GM21528 (cell line): ENCODE results near the gene RBM10.

Experiments
- ATAC-seq: cut with Tn5 transposase; IDR thresholded peaks from one replicate; pipeline ENCODE4 v1.9.1; 2021; ENCODE audit warnings: mild to moderate bottlenecking, moderate library complexity; ENCODE audit not compliant: unreplicated experiment, low FRiP score

The RBM10 gene

DNA sequence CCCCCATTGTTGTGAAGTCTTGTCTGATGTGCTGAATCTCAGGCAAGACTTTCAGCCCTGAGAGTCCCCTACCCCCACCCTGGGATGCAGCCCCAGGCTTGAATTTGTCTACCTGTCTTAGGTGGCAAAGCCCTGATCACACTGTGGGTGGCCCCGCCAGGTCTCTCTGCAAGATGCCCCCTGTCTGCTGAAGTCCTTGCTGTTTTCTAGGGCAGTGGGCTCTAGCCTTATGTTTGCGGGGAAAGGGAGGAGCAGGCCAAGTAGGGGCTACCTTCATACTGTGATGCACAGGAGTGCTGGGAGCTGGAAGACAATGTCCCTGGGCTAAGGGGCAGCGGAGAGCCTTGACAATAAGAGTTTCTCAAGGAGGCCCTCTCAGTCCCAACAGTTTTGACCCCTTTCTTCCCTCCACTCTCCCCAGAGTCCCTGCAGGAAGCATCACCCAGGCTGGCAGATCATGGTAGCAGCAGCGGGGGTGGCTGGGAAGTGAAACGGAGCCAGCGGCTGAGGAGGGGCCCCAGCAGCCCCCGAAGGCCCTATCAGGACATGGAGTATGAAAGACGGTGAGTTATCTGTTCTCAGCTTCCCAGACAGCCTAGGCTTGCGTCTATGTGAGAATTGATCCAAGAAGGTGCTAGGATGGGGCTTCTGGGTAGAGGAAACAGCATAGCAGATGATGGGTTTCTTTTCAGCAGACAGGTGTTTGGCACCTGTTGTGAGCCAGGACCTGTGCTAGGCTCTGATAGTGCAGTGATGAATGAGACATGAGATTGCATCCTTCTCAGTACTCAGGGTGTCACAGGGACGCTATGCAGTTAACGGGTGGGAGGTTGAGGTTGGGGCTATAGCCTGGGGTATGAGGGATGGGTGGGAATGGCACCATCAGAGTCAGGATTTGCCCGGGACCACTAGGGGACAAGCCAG is 2.2 kb downstream of the RBM10 start:
- no peak for ATAC-seq

DNA sequence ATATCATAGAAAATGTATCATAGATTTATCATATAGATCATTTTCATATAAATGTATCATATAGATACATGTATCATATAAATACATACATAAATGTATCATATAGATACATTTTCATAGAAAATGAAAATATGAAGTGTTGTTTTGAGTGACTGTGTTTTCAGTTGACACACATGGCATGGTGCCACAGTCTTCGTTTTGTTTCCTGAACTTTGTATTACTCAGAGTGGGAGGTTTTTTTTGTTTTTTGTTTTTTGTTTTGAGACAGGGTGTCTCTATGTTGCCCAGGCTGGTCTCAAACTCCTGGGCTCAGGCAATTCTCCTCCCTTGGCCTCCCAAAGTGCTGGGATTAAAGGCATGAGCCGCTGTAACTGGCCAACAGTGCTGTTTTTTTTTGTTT is 3.9 kb downstream of the RBM10 start:
- no peak for ATAC-seq

DNA sequence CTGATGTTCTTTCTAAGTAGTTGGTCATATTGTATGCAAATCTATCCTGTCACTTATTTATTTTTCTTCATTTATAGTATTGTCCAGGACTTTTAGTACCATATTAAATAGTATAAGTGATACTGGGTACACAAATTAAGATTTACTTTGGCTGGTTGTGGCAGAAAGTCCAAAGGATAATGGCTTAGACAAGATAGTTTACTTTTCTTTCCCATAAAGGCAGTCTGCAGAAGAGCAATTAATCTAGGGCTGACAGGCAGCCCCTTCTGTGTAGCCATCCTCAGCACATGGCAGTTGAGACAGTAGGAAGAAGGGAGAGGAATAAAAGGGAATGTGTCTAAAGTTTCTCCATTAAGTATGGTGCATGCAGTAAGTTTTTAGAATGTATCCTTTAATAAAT is 6.4 kb downstream of the RBM10 start:
- ATAC-seq: no peak

DNA sequence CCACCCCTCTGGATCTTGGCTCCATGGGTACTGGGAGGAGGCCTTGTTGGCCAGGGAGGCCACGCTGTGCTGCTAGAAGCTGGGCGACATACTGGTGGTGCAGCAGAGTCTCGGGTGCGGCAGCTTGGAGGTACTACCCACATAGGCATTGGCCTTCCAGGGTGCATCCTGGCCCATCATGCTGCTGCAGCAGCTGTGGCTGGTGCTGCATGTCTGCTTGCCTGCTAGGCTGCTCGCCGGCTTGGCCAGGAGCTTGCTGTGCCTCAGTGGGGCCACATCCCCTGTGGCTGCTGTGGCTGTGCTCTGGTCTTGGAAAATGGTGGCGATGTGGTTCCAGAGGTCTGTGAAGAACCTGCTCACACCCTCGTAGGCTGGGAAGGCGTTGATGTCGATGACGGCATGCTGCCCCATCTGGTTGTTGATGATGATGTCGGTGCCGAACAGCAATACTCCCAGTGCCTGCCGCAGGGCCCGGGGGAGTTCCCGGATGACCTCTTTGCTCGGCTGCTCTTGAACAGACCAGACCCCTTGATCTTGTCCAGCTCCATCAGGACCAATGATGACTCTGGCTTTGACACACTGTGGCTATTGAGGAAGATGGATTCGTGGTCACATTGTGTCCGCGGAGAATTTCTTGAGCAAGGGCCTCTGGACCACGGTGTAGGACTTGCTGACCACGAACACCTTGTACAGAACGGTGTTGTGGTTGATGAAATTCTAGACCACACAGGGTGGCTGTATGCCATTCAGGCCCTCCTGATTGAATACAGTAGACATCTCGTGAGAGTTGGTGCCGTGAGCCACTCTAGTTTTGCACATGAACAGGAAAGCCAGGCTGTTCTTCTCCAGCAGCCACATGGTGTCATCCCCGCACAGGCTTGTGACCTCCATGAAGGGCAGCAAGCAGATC is 11.8 kb downstream of the RBM10 start:
- ATAC-seq: no peak

DNA sequence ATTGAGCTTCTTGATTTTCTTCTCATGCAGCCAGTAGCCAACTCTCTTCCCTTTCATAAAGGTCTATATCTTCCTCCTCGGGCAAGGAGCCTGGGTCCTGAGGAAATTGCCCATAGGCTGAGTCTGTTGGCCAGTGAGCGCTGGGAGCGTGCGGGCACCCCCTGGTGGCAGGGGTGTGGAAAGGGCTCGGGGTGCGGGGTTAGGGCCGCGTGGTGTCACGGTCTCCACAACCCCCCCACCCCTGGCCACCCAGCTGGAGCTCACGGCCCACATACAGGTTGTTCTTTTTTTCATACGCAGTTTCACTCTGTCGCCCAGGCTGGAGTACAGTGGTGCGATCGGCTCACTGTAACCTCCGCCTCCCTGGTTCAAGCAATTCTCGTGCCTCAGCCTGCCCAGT is 13.1 kb downstream of the RBM10 start:
- ATAC-seq: no peak

DNA sequence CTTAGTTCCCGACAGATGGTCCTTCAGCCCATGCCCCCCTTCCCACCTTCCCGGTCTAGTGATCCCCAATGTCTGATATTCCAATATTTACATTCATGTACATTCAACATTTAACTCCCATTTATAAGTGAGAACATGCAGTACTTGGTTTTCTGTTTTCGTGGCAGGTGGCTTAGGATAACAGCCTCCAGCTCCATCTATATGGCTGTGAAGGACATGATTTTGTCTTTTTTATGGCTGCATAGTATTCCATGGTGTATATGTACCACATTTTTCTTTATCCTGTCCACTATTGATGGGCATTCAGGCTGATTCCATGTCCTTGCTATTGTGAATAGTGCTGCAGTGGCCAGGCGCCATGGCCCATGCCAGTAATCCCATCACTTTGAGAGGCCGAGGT is 13.8 kb downstream of the RBM10 start:
- no peak for ATAC-seq

DNA sequence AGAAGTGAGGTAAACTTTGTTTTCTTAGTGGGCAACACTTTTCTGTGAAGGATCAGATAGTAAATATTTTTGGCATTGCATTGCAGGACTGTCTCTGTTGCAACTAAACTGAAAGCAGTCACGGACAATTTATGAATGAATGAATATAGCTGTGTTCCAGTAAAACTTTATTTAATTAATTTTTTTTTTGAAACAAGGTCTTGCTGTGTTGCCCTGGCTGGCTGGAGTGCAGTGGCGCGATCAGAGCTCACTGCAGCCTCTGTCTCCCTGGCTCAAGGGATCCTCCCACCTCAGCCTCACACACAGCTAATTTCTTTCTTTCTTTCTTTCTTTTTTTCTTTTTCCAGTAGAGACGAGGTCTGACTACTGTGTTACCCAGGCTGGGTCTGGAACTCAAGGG is 15.8 kb downstream of the RBM10 start:
- ATAC-seq: no peak

DNA sequence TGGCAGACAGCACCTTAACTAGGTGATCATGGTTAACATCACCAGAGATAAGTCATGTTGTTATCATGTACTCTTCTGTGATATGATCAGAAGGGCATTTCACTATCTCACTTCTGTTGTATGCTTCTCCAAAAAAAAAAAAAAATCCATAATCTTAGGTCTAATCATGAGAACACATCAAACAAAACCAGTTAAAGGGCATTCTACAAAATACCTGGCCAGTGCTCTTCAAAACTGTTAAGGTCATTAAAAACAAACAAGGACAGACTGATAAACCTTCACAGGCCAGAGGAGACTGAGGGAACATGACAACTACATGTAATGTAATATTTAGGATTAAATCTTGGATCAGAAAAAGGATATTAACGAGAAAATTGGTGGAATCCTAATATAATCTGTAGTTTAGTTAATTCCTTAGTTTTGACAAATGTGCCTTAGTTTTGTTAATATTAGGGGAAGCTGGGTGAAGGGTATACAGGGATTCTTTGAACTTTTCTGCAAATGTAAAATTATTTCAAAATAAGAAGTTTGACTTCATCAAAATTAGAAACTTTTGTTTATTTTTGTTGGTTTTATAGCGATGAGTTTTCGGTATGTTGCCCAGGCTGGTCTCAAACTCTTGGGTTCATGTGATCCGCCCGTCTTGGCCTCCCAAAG is 18.0 kb downstream of the RBM10 start:
- no peak for ATAC-seq

DNA sequence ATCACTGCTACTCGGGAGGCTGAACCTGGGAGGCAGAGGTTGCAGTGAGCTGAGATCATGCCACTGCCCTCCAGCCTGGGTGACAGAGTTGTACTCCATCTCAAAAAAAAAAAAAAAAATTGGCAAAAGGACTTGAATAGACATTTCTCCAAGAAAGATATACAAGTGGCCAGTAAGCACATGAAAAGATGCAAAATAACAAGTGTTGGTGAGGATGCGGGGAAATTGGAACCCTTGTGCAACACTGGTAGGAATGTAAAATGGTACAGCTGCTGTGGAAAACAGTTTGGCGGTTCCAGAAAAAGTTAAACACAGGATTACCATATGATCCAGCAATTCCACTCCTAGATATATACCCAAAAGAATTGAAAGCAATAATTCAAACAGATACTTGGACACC is 19.4 kb downstream of the RBM10 start:
- ATAC-seq: no peak

DNA sequence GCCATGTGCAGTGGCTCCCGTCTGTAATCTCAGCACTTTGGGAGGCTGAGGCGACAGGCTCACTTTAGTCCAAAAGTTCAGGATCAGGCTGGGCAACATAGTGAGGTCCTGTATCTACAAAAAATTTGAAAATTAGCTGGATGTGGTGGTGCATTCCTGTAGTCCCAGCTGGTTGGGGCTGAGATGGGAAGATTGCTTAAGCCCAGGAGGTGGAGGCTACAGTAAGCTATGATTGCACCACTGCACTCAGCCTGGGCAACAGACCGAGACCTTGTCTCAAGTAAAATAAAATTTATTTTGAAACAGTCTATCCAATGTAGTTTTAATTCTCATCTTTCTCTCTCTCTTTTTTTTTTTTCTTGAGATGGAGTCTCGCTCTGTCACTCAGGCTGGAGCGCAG is 21.1 kb downstream of the RBM10 start:
- no peak for ATAC-seq

DNA sequence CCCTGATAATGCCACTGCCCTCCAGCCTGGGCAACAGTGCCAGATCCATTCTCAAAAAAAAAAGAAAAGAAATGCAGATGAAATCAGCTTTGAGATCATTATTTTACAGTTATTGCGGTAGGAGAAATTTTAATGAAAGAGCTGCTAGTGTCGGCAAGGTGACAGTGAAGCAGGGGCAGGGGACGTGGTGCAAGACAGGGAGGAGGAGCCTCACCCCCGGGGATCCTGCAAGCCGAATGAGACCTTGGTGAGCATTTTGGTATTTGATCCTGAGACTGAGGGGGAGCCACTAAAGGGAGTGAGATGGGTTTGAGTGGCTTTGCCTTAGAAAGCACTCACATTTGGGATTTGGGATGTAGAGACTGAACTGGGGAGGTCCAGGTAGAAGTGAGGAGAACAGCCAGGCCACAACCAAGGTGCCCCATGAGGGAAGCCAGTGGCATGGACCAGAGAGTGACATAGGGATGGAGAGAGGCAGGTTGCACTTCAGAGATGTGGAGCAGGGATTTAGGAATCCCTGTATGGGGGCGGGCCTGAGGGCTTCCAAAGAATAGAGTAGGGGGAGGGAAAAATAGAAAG is 23.6 kb downstream of the RBM10 start:
- ATAC-seq: no peak

DNA sequence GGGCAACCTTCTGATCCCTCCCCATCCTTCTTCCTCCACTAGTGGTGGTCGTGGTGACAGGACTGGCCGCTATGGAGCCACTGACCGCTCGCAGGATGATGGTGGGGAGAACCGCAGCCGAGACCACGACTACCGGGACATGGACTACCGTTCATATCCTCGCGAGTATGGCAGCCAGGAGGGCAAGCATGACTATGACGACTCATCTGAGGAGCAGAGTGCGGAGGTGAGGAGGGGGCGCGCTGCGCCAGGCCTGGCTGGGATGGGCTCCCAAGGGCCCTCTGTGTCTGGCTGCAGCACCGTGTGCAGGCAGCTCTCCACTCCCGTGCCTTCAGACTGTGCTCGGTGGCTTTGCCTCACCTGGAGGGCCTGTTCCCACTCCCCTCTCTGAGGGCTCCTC is 24.3 kb downstream of the RBM10 start:
- no peak for ATAC-seq

DNA sequence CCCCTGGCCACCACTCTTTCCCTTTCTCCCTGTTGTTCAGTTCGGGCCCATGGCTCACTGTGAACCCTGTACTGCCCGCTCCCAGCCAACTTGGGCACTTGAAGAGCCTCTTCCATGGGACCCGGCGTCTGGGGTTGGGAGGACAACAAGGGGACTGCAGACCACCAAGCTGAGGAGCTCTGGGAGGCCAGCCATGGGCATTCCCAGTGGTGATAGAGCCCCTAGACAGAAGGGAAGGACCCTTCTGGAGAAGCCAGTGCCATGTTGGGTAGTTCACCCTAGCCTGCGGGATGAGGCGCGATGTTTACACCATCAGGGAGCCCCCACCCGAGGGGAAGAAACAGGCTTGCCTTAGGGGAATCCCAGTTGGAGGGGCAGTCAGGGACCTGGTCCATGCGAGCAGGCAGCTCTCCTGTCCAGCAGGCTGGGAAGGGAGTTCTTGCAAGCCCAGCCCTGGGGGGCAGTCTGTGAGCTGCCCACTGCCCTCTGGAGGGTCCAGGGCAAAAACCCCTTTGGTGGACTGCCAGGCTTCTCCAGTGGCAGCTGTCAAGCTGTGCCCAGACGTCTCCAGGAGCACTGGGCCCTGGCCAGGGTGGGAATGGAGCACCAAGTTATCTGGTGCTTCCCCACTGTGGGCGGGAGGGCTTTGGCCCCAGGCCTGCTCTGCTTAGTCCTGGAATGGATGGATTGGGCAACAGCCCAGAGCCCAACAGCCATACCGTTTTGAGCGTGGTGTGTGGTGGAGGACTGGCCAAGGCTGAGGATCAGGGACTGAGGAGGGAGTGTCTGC is 24.9 kb downstream of the RBM10 start:
- no peak for ATAC-seq

DNA sequence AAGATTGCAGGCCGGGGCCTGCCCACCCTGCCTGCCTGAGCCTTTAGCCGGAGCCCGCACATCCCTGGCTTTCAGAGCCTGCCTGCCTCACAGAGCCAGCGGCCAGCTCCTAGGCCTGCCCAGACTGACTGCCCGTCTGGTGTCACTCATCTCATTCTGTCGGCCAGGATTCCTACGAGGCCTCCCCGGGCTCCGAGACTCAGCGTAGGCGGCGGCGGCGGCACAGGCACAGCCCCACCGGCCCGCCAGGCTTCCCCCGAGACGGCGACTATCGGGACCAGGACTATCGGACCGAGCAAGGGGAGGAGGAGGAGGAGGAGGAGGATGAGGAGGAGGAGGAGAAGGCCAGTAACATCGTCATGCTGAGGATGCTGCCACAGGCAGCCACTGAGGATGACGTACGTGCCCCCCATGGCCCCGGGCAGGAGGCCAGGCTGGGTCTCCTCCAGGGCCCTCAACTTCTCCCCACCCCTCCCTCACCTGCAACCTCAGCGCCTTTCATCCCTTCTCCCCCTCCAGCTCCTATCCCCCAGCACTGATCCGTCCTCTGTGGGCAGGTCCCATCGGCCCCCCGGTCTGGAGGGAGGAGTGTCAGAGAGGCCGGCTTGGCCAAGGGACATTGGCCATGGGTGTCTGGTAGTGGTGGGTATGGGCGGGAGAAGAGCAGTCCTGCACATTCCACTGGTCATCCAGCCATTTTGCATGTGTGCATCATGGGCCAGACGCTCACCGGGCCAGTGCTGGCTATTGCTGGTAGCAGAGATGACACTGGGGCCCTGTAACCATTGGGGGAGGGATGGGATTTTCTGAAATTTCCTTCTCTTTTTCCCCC is 26.1 kb downstream of the RBM10 start:
- ATAC-seq: no peak

DNA sequence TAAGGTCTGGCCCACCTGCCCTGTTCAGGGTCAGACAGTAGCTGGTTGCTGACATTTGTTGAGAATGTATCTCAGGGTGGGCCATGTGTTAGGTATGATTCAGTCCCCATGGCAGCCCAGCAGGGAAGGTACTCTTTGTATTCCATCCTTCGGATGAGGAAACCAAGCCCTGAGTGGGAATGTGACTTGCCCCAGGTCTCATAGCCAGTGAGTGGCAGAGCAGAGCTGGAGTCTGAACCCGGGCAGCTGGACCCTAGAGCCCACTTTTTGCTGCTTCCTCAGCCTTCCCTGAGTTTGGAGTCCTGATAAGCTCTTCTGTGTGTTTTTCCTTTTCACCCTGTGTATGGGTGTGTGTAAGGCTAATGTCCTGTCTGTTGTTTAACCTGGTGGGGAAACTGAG is 27.0 kb downstream of the RBM10 start:
- ATAC-seq: no peak

DNA sequence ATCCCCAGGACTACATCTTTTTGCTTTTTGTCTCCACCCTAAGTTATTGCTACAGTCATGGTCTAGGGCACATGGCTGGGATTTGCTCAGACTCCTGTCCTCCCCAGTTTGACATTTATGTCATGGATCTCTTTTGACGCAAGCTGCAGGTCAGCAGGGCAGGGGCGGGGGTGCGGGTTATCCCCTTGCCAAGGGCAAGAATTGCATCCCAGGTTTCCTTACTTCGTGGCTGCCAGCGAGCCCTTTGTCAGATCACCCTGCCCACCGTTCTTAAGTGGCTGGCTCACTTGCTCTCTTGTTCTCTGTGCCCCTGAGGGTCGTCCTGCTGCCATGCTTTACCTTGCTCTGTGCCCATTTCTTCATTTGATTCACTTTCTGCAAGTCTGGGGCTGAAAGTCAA is 27.5 kb downstream of the RBM10 start:
- ATAC-seq: no peak

DNA sequence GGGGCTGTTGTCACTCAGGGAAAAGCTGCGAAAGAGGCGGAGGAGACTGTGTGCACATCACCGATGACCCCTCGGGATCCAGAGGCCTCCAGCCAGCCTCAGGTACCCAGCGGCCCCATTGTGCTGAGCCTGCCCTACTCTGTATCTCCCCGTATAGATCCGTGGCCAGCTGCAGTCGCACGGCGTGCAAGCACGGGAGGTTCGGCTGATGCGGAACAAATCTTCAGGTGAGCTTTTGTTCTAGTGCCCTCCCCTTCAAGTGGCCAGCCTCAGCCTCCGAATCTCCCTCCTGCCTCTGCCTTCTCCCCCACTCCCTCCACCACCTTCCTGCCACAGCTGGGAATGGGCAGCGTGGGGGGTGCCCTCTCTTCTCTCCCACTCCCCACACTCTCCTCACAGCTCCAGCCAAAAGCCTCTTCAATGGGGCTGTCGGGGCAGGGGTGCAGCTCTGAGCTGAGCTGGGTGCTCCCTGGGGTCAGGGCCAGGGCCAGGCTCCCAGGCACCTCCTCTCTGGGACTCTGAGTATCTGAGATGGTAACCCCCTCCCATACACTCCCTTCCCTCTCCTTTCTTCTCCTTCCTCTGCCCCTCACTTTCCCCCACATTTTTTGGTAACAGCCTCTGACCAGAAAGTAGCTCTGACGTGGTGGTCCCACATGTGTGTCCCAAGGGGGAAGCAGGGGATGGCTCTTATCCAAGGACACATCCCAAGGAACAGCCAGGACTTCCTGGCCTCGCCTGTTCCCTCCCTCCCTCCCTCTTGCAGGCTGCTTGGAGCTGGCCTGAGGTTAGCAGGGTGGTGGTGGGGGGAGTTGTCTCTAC is 28.2 kb downstream of the RBM10 start:
- ATAC-seq: no peak

DNA sequence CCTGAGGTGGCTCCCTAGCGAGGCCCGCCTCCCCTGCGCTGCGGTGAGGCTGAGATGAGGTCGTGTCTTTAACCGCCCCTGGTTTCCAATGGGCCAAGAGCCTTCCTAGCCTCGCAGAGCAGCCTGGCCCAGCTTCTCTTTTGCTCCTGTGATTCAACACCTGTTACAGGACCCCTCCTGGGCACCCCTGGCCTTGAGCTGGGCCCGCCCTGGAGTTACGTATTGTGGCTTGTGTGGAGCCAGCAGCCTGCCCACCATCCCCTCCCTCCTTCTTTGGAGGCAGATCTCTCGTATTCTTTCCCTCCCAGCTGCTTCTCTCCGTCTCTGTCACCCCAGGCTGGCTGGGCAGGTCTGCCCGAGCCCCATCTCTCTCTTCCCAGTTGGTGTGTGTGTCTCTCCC is 29.4 kb downstream of the RBM10 start:
- ATAC-seq: no peak
